Bronchial epithelial cell (primary cell): ENCODE results near the gene C16orf95. TPM values are rescaled to one million over a fixed set of nuclear protein-coding genes. Genes with fewer than 3 reads are reported as not detected.

ENCODE experiments used
- DNase-seq: peaks from one replicate; pipeline ENCODE4 v3.0.0-alpha.2; 2010; ENCODE audit warnings: low read depth
- FAIRE-seq: peaks from 2 replicates; lab custom pipeline; 2011; peaks lifted over from hg19 to GRCh38; lab: Jason Lieb, UNC
- H3K27me3 ChIP-seq: 2 replicates; pipeline ENCODE4 v1.5.1; 2011; ENCODE audit warnings: low read length; ENCODE audit not compliant: control insufficient read depth, insufficient read depth
- H3K36me3 ChIP-seq: 2 replicates; pipeline ENCODE4 v1.5.1; 2011; ENCODE audit warnings: low read length; ENCODE audit not compliant: control insufficient read depth, insufficient read depth
- H3K4me3 ChIP-seq: 2 replicates; pipeline ENCODE4 v1.5.1; 2011; ENCODE audit warnings: mild to moderate bottlenecking, low read depth, low read length, control low read depth
- total RNA-seq: library from RNA; depleted of rRNA; stranded (reverse); fragments of >200 nt; gene quantifications from 2 replicates; pipeline ENCODE4 v1.2.1, GENCODE V29; 2014
- TF ChIP-seq, protein P1 (sequence below): IDR thresholded peaks from 2 replicates; pipeline ENCODE4 v1.5.1; 2011; ENCODE audit warnings: mild to moderate bottlenecking, moderate library complexity, low read length, control low read depth, inconsistent platforms; ENCODE audit not compliant: insufficient read depth, severe bottlenecking

C16orf95 gene
- total RNA-seq, 1 donor from 2014 or later = 0.79 TPM

DNA sequence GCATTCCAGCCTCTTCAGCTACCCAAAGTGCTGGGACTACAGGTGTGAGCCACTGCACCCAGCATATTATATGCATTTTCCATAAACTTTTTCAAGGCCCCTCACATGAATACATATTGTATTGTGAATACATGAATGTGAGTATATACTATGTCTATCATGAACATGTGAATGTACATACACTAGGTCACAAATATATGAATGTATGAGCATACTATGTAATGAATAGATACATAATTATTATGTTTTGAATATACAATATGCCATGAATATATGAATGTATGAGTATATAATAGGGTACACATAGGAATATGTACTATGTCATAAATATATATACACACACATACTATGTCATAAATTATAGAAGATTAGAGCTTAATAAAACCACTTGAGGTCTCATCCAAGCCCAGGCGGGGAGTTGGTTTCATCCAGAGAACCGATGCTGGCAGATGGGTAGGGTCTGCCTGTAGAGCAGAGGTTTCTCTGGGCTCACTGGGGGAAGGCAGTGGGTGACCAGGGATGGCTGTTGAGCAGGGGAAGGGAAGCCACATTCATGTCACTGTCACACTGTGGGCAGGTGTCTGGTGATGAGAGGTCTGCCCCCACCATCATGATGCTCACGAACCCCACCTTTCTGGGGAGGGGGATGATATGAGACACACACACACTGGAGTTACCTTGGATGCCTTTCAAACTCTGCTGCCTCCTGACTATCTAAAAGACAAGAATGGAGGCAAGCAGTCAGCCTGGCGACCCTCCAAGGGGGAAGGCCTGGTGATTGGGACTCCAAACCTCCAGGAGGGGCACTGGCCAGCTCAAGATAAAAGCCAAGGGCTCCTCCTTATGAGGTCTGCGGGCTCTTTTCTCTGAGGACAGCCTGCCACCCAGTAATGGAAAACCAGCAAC lies 7.3 kb downstream of the C16orf95 start:
- DNase-seq = no peak
- H3K27me3 ChIP-seq = no peaks in the 10 kb centered on the region
- no peaks in the 10 kb centered on the region for H3K36me3 ChIP-seq
- no peak overlapping the region for H3K4me3 ChIP-seq
- FAIRE-seq = no peak
- TF ChIP-seq, protein P1, sequence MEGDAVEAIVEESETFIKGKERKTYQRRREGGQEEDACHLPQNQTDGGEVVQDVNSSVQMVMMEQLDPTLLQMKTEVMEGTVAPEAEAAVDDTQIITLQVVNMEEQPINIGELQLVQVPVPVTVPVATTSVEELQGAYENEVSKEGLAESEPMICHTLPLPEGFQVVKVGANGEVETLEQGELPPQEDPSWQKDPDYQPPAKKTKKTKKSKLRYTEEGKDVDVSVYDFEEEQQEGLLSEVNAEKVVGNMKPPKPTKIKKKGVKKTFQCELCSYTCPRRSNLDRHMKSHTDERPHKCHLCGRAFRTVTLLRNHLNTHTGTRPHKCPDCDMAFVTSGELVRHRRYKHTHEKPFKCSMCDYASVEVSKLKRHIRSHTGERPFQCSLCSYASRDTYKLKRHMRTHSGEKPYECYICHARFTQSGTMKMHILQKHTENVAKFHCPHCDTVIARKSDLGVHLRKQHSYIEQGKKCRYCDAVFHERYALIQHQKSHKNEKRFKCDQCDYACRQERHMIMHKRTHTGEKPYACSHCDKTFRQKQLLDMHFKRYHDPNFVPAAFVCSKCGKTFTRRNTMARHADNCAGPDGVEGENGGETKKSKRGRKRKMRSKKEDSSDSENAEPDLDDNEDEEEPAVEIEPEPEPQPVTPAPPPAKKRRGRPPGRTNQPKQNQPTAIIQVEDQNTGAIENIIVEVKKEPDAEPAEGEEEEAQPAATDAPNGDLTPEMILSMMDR = no peak

DNA sequence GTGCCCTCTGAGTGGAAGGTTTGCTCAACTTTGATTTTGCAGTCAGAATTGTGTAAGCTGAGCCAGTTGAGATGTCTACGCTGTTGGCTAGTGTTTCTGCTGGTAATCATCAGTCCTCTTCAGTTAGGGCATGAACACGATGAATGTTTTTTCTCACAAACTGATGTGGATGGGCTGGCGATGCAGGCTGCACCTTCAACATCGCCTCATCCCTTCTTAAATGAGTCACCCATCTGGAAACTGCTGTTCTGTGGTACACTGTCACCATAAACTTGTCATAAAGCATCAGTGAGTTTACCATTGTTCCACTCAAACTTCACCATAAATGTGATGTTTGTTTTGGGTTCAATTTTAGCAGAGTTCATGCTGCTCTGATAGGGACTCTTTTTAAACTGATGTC lies 8.4 kb downstream of the C16orf95 start:
- Histone ChIP-seq H3K36me3 (no peaks in the 10 kb centered on the region), H3K27me3 (no peaks in the 10 kb centered on the region), H3K4me3 (no peak overlapping the region)
- DNase-seq (no peak), FAIRE-seq (no peak)
- TF ChIP-seq, protein P1 = no peak

DNA sequence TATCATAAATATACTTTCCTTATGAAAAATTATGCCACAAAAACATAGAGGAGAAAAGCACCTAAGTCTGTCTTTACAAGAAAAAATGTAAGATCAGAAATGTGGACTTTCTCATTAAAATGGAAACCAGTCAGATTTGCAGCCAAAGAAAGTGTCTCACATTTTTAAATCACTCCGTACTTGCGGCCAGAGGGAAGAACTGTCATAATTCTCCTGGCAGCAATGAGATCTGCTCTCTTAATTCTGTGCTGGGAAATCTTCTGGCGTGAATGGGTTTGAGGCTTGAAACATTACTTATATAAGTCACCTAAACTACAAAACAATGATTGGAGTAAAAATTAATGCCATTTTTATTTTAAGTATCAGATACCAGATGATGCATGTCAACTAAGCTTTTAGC lies 10.7 kb downstream of the C16orf95 start:
- FAIRE-seq (no peak), DNase-seq (no peak)
- H3K36me3 ChIP-seq = no peaks in the 10 kb centered on the region
- H3K4me3 ChIP-seq = no peak overlapping the region
- TF ChIP-seq, protein P1 = no peak
- no peaks in the 10 kb centered on the region for H3K27me3 ChIP-seq

DNA sequence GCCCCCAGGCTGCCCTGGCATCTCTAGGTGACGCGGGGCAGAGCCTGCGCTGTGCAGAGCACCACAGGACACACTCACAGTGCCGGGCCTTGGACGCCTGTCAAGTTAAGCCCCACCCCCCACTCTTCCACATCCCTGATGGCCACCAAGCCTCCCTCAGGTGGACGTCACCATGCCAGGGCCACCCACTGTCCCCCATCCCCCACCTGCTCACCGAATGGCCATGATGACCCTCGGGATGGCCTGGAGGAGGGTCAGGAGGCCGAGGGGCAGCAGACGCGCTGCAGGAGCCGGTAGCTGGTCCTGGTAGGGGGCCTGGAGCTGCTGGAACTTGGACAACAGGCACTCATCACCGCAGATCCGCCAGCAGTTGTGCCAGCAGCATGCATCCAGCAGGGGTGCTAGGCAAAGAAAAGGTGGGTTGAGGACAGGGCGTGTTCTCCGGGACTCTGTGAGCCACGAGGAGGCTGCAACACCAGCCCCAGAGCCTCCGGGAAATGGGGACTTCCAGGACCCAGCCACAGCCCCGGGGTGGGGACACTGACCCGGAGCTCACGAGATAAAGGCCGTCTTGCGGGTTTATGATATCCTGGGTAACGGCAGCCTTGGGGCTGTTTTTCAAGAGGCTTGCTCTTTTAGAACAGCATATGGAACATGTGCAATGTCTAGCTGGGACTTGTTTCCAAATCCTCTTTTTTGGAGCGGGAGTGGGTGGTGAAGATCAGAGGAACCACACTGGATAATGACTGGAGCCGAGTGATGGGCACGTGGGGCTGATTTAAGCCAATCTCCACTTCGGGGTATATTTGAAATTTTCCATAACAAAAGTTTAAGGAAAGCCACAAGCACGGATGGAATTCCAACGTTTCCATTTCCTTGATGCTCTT lies 11.4 kb downstream of the C16orf95 start:
- no peak overlapping the region for H3K4me3 ChIP-seq
- DNase-seq (no peak), FAIRE-seq (no peak)
- H3K27me3 ChIP-seq = no peaks in the 10 kb centered on the region
- TF ChIP-seq, protein P1 = no peak
- no peaks in the 10 kb centered on the region for H3K36me3 ChIP-seq

DNA sequence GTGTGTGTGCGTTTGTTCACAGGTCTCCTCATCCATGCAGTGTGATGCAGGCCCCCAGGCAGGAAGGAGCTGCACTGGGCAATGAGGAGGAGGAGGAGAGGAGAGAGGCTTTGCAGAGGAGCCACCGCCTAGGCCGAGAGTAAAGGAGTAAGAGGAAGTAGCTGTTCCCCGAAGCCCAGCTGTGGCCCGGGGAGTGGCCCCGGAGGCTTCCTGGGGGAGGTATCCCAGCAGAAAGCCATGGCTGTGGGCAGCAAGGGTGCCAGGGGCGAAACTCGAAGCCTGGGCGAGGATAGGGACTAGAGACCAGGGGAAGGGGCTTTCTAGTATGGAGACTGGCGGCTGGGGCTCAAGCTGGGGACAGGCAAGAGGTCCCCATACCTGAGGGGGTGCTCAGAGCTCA lies 12.2 kb downstream of the C16orf95 start:
- FAIRE-seq (no peak), DNase-seq (no peak)
- H3K4me3 ChIP-seq = no peak overlapping the region
- no peaks in the 10 kb centered on the region for H3K27me3 ChIP-seq
- TF ChIP-seq, protein P1 = no peak
- H3K36me3 ChIP-seq = no peaks in the 10 kb centered on the region
